NCI-H2107 treated with DMSO at 0.1 percent for 48 hours (cell line): ENCODE measurements around the gene RABAC1.

Source experiments
- DNase-seq: peaks from one replicate; lab custom pipeline; 2025; ENCODE audit not compliant: unreplicated experiment; lab: John Stamatoyannopoulos, UW

Gene RABAC1

GRCh38 chr19:41990028-41990427 is 30.9 kb upstream of the RABAC1 start:
- no peak for DNase-seq

- DNase-seq: no peak
These were observed 29.8 kb upstream of the RABAC1 start for GRCh38 chr19:41988947-41989346.

- DNase-seq: no peak
These were observed 28.2 kb upstream of the RABAC1 start for GRCh38 chr19:41987141-41987860.

- DNase-seq: no peak
These were observed 25.8 kb upstream of the RABAC1 start for GRCh38 chr19:41984961-41985360.

- DNase-seq: no peak
These were observed 22.6 kb upstream of the RABAC1 start for GRCh38 chr19:41981724-41982123.

- no peak for DNase-seq
These were observed 19.3 kb upstream of the RABAC1 start for GRCh38 chr19:41978470-41978869.

- DNase-seq: no peak
These were observed 18.8 kb upstream of the RABAC1 start for GRCh38 chr19:41977916-41978315.

- no peak for DNase-seq
These were observed 15.5 kb upstream of the RABAC1 start for GRCh38 chr19:41974652-41975051.

GRCh38 chr19:41971363-41971762 is 12.2 kb upstream of the RABAC1 start:
- DNase-seq: no peak

GRCh38 chr19:41969772-41970458 is 10.8 kb upstream of the RABAC1 start:
- DNase-seq: no peak

GRCh38 chr19:41968751-41969595 is 9.9 kb upstream of the RABAC1 start:
- DNase-seq: no peak

GRCh38 chr19:41967054-41967783 is 8.1 kb upstream of the RABAC1 start:
- no peak for DNase-seq

- DNase-seq: no peak
These were observed 6.0 kb upstream of the RABAC1 start for GRCh38 chr19:41965106-41965505.

GRCh38 chr19:41960973-41961372 is 1.9 kb upstream of the RABAC1 start:
- peak; percentile 22 for DNase-seq

- DNase-seq: peak; percentile 58
These were observed 610 bp downstream of the RABAC1 start for GRCh38 chr19:41958367-41959055.

GRCh38 chr19:41957838-41958366 is 1.2 kb downstream of the RABAC1 start:
- DNase-seq: peak; percentile 88

- no peak for DNase-seq
These were observed 1.8 kb downstream of the RABAC1 start for GRCh38 chr19:41957161-41957837.

GRCh38 chr19:41956621-41957020 is 2.5 kb downstream of the RABAC1 start:
- no peak for DNase-seq

- no peak for DNase-seq
These were observed 3.6 kb downstream of the RABAC1 start for GRCh38 chr19:41955521-41955920.
